Measurements from ENCODE around the gene SKP1.

DNA sequence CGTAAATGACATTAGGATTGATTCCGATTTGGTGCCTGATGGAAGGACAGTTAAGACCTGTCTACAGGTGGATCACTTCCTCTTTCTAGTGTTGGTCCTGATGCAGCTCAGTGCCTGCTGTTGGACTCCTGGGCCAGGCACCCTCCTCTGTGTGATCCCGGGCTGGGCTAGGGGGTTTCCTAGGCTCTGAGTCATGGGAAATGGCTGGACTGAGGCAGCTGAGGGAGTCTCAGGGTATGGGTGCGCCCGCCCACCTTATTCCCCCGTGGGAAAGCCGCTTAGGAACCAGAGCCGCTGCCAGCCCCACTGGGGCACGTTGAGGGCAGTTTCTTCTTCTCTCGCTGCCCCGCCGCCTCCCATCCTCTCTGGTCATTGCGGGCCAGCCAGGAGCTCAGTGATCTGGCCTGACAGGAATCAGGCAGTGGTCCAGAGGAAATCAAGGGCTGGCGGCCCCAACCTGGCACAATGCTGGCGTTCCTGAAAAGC is 49.3 kb downstream of the SKP1 start:
- TF ChIP-seq POLR2A (IDR thresholded peaks at IDR 0.05) = no peak
- TF ChIP-seq, protein P1, sequence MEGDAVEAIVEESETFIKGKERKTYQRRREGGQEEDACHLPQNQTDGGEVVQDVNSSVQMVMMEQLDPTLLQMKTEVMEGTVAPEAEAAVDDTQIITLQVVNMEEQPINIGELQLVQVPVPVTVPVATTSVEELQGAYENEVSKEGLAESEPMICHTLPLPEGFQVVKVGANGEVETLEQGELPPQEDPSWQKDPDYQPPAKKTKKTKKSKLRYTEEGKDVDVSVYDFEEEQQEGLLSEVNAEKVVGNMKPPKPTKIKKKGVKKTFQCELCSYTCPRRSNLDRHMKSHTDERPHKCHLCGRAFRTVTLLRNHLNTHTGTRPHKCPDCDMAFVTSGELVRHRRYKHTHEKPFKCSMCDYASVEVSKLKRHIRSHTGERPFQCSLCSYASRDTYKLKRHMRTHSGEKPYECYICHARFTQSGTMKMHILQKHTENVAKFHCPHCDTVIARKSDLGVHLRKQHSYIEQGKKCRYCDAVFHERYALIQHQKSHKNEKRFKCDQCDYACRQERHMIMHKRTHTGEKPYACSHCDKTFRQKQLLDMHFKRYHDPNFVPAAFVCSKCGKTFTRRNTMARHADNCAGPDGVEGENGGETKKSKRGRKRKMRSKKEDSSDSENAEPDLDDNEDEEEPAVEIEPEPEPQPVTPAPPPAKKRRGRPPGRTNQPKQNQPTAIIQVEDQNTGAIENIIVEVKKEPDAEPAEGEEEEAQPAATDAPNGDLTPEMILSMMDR (IDR thresholded peaks at IDR 0.05) = no peak
